Astrocyte (in vitro differentiated cells and primary cell): ENCODE results near the gene ZFAND2A. TPM values are rescaled to one million over a fixed set of nuclear protein-coding genes. Genes with fewer than 3 reads are reported as not detected.
"Not testable (repeated sequence)": the region's sequence is repeated elsewhere in the genome, so short reads cannot be mapped to it uniquely, and the experiment has no call there.

ENCODE experiments used
- DNase-seq: peaks from one replicate; pipeline ENCODE4 v3.0.0-alpha.2; 2010; ENCODE audit warnings: low read depth
- FAIRE-seq: peaks from 2 replicates; lab custom pipeline; 2011; peaks lifted over from hg19 to GRCh38; lab: Jason Lieb, UNC
- H2AFZ ChIP-seq: 2 replicates; pipeline ENCODE4 v1.6.0; 2012; ENCODE audit warnings: low read depth, low read length, inconsistent platforms
- H3K27ac ChIP-seq: 2 replicates; pipeline ENCODE4 v1.5.1; 2011; ENCODE audit warnings: low read depth, low read length, inconsistent platforms
- H3K27me3 ChIP-seq: 2 replicates; pipeline ENCODE4 v1.6.0; 2011; ENCODE audit warnings: low read length, inconsistent platforms; ENCODE audit not compliant: insufficient read depth
- H3K36me3 ChIP-seq: 2 replicates; pipeline ENCODE4 v1.5.1; 2011; ENCODE audit warnings: low read length, inconsistent platforms; ENCODE audit not compliant: insufficient read depth
- H3K4me1 ChIP-seq: 2 replicates; pipeline ENCODE4 v1.5.1; 2011; ENCODE audit warnings: low read length, inconsistent platforms; ENCODE audit not compliant: insufficient read depth
- H3K4me2 ChIP-seq: 2 replicates; pipeline ENCODE4 v1.6.0; 2012; ENCODE audit warnings: low read length, inconsistent platforms
- H3K4me3 ChIP-seq: 2 replicates; pipeline ENCODE4 v1.5.1; 2011; ENCODE audit warnings: low read depth, mild to moderate bottlenecking, low read length, inconsistent platforms; ENCODE audit not compliant: insufficient read depth
- H3K79me2 ChIP-seq: 2 replicates; pipeline ENCODE4 v1.6.0; 2012; ENCODE audit warnings: mild to moderate bottlenecking, low read length, inconsistent platforms; ENCODE audit not compliant: insufficient read depth
- H3K9ac ChIP-seq: 2 replicates; pipeline ENCODE4 v1.6.0; 2012; ENCODE audit warnings: mild to moderate bottlenecking, low read length, inconsistent platforms
- H3K9me3 ChIP-seq: 2 replicates; pipeline ENCODE4 v1.5.1; 2012; ENCODE audit warnings: low read depth, mild to moderate bottlenecking, low read length, inconsistent platforms; ENCODE audit not compliant: insufficient read depth
- H4K20me1 ChIP-seq: 2 replicates; pipeline ENCODE4 v1.6.0; 2012; ENCODE audit warnings: low read length, inconsistent platforms; ENCODE audit not compliant: insufficient read depth
- H3K27ac Mint-ChIP-seq: one replicate; pipeline ENCODE4 v1.8.0; 2021; ENCODE audit warnings: mild to moderate bottlenecking, mixed read lengths; ENCODE audit not compliant: unreplicated experiment
- H3K27me3 Mint-ChIP-seq: one replicate; pipeline ENCODE4 v1.8.0; 2021; ENCODE audit warnings: low read depth, mixed read lengths; ENCODE audit not compliant: unreplicated experiment
- H3K36me3 Mint-ChIP-seq: one replicate; pipeline ENCODE4 v1.8.0; 2021; ENCODE audit warnings: low read depth, mixed read lengths; ENCODE audit not compliant: unreplicated experiment
- H3K4me1 Mint-ChIP-seq: one replicate; pipeline ENCODE4 v1.8.0; 2021; ENCODE audit warnings: low read depth, mixed read lengths; ENCODE audit not compliant: unreplicated experiment
- H3K4me3 Mint-ChIP-seq: one replicate; pipeline ENCODE4 v1.8.0; 2021; ENCODE audit warnings: mild to moderate bottlenecking, moderate library complexity, mixed read lengths; ENCODE audit not compliant: unreplicated experiment
- H3K9me3 Mint-ChIP-seq: one replicate; pipeline ENCODE4 v1.8.0; 2021; ENCODE audit warnings: mild to moderate bottlenecking, mixed read lengths; ENCODE audit not compliant: unreplicated experiment
- EZH2 ChIP-seq: IDR thresholded peaks from 2 replicates; pipeline ENCODE4 v1.6.1; 2012; ENCODE audit warnings: mild to moderate bottlenecking, low read length, inconsistent platforms; ENCODE audit not compliant: insufficient read depth
- total RNA-seq: library from RNA; stranded (reverse); gene quantifications from 2 replicates; pipeline ENCODE4 v1.2.1, GENCODE V29; 2021
- TF ChIP-seq, protein P1 (sequence below): IDR thresholded peaks from 2 replicates; pipeline ENCODE4 v1.5.1; 2011; ENCODE audit warnings: low read depth, mild to moderate bottlenecking, inconsistent platforms, low read length, moderate library complexity; ENCODE audit not compliant: insufficient read depth

The ZFAND2A gene
- total RNA-seq, 1 donor from 2014 or later, result 45.5 TPM

DNA sequence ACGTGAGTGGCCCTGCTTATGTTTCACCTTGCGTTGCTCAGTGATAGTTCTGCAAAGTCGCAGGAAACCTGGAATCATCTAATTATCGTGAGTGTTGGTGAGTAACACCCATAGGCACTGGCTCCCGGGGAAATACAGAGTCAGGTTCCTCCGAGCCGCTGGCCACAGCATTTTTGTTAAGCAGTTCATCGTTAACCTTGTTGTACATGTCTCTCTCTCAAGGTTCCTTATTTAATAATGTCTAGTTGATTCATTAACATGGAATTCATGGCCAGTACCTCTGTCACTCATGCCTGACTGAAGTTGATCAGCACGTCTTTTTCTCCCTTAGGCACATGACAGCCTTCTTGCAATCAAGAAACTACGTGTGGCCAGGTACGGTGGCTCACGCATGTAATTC lies 3.1 kb upstream of the ZFAND2A start:
- FAIRE-seq (no peak), DNase-seq (peak; percentile 15)
- Mint-ChIP-seq H3K4me1 (peaks cover 10% of the 10 kb centered on the region), H3K27ac (peak overlapping the region; percentile 58), H3K36me3 (peaks cover 13% of the 10 kb centered on the region), H3K9me3 (no peaks in the 10 kb centered on the region), H3K27me3 (no peaks in the 10 kb centered on the region), H3K4me3 (no peak overlapping the region)
- no peak overlapping the region for H2AFZ ChIP-seq
- peaks cover 11% of the 10 kb centered on the region for H4K20me1 ChIP-seq
- H3K27me3 ChIP-seq, result no peaks in the 10 kb centered on the region
- peaks cover under 1% of the 10 kb centered on the region for H3K36me3 ChIP-seq
- H3K9me3 ChIP-seq, result no peaks in the 10 kb centered on the region
- peaks cover 21% of the 10 kb centered on the region for H3K79me2 ChIP-seq
- H3K4me1 ChIP-seq, result peaks cover 16% of the 10 kb centered on the region
- no peak overlapping the region for H3K9ac ChIP-seq
- H3K4me3 ChIP-seq, result no peak overlapping the region
- H3K27ac ChIP-seq, result no peak overlapping the region
- no peak overlapping the region for H3K4me2 ChIP-seq
- TF ChIP-seq, protein P1, sequence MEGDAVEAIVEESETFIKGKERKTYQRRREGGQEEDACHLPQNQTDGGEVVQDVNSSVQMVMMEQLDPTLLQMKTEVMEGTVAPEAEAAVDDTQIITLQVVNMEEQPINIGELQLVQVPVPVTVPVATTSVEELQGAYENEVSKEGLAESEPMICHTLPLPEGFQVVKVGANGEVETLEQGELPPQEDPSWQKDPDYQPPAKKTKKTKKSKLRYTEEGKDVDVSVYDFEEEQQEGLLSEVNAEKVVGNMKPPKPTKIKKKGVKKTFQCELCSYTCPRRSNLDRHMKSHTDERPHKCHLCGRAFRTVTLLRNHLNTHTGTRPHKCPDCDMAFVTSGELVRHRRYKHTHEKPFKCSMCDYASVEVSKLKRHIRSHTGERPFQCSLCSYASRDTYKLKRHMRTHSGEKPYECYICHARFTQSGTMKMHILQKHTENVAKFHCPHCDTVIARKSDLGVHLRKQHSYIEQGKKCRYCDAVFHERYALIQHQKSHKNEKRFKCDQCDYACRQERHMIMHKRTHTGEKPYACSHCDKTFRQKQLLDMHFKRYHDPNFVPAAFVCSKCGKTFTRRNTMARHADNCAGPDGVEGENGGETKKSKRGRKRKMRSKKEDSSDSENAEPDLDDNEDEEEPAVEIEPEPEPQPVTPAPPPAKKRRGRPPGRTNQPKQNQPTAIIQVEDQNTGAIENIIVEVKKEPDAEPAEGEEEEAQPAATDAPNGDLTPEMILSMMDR, result no peak
- TF ChIP-seq EZH2, result no peak

DNA sequence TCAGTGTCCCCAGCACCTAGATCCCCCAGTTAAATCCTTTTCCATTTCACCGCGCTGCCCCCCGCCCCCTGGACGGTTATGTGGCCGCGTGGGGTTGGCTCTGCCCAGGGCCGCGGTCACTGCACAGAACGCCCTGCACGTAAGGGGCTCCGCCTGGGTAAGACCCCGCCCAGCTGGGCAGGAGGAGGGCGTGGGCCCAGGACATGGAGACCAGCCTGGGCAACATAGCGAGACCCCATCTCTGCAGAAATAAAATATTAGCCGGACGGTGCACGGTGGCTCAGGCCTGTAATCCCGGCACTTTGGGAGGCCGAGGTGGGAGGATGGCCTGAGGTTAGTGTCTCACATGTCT lies 650 bp upstream of the ZFAND2A start:
- Histone ChIP-seq H3K4me2 (peak overlapping the region; percentile 98), H3K27ac (peak overlapping the region; percentile 91), H3K79me2 (peaks cover 42% of the 10 kb centered on the region), H3K4me3 (peak overlapping the region; percentile 78), H3K36me3 (peaks cover 8% of the 10 kb centered on the region), H3K27me3 (no peaks in the 10 kb centered on the region), H2AFZ (peak overlapping the region; percentile 70), H4K20me1 (peaks cover 26% of the 10 kb centered on the region), H3K4me1 (peaks cover 31% of the 10 kb centered on the region), H3K9me3 (no peaks in the 10 kb centered on the region), H3K9ac (peak overlapping the region; percentile 99)
- no peak for DNase-seq
- Mint-ChIP-seq H3K4me1 (peaks cover 25% of the 10 kb centered on the region), H3K27ac (peak overlapping the region; percentile 35), H3K4me3 (peak overlapping the region; percentile 86), H3K9me3 (no peaks in the 10 kb centered on the region), H3K27me3 (no peaks in the 10 kb centered on the region), H3K36me3 (peaks cover 13% of the 10 kb centered on the region)
- FAIRE-seq, result no peak
- TF ChIP-seq, protein P1, result no peak
- no peak for TF ChIP-seq EZH2

- Histone ChIP-seq H3K4me2 (peak overlapping the region; percentile 98), H3K4me3 (peak overlapping the region; percentile 98), H3K4me1 (peaks cover 31% of the 10 kb centered on the region), H3K36me3 (peaks cover 14% of the 10 kb centered on the region), H3K27ac (peak overlapping the region; percentile 38), H3K9ac (peak overlapping the region; percentile 99), H4K20me1 (peaks cover 37% of the 10 kb centered on the region), H3K79me2 (peaks cover 51% of the 10 kb centered on the region)
- not testable (repeated sequence) for H2AFZ ChIP-seq, H3K27me3 Mint-ChIP-seq, DNase-seq, H3K9me3 ChIP-seq, H3K9me3 Mint-ChIP-seq, H3K27ac Mint-ChIP-seq, H3K27me3 ChIP-seq, FAIRE-seq
- peaks cover 14% of the 10 kb centered on the region for H3K36me3 Mint-ChIP-seq
- peak overlapping the region; percentile 95 for H3K4me3 Mint-ChIP-seq
- H3K4me1 Mint-ChIP-seq, result peaks cover 27% of the 10 kb centered on the region
Observed at GRCh38 chr7:1159231-1159630, 765 bp downstream of the ZFAND2A start.
